Neural progenitor cell (in vitro differentiated cells): Measurements from ENCODE around the gene ARMC10.
"Not testable (repeated sequence)": the region's sequence is repeated elsewhere in the genome, so short reads cannot be mapped to it uniquely, and the experiment has no call there.

Source experiments
- EZH2 ChIP-seq: fragments of 200-600 bp; sonication (generic); IDR thresholded peaks from 2 replicates; pipeline ENCODE4 v1.6.1; 2017; ENCODE audit warnings: antibody characterized with exemption, mild to moderate bottlenecking, moderate library complexity
- EZH2phosphoT487 ChIP-seq: fragments of 200-600 bp; sonication (generic); IDR thresholded peaks from 2 replicates; pipeline ENCODE4 v1.6.1; 2017; ENCODE audit warnings: antibody characterized with exemption

DNA sequence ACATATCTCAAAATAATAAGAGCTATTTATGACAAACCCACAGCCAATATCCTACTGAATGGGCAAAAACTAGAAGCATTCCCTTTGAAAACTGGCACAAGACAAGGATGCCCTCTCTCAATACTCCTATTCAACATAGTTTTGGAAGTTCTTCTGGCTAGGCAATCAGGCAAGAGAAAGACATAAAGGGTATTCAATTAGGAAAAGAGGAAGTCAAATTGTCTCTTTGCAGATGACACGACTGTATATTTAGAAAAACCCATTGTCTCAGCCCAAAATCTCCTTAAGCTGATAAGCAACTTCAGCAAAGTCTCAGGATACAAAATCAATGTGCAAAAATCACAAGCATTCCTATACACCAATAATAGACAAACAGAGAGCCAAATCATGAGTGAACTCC lies 33.1 kb upstream of the ARMC10 start:
- TF ChIP-seq EZH2, EZH2phosphoT487: not testable (repeated sequence)
